Activated CD4-positive, alpha-beta T cell treated with anti-CD3 and anti-CD28 coated beads, Interleukin-2, amount 10 ng/mL, durations not matched to agents 7 days and 5 days (primary cell): ENCODE measurements around the gene ZDHHC8. TPM values are rescaled to one million over a fixed set of nuclear protein-coding genes. Genes with fewer than 3 reads are reported as not detected.

Experiments
- CTCF ChIA-PET: fragments of 350-600 bp; sonication (Branson Sonifier 250); formaldehyde crosslinking; loops from one replicate; lab custom pipeline; 2021; ENCODE audit warnings: antibody characterized with exemption; lab: Charles Lee
- POLR2A ChIA-PET: fragments of 350-600 bp; sonication (Branson Sonifier 250); formaldehyde crosslinking; loops from one replicate; lab custom pipeline; 2021; ENCODE audit warnings: antibody characterized with exemption; lab: Charles Lee
- DNase-seq: peaks from one replicate; pipeline ENCODE4 v3.0.0-alpha.2; 2020
- H3K27ac Mint-ChIP-seq: one replicate; pipeline ENCODE4 v1.8.0; 2021; ENCODE audit warnings: mild to moderate bottlenecking, moderate library complexity, mixed read lengths
- H3K27me3 Mint-ChIP-seq: one replicate; pipeline ENCODE4 v1.8.0; 2021; ENCODE audit warnings: mixed read lengths
- H3K36me3 Mint-ChIP-seq: one replicate; pipeline ENCODE4 v1.8.0; 2021; ENCODE audit warnings: low read depth, mixed read lengths
- H3K4me1 Mint-ChIP-seq: one replicate; pipeline ENCODE4 v1.8.0; 2021; ENCODE audit warnings: mixed read lengths
- H3K4me3 Mint-ChIP-seq: one replicate; pipeline ENCODE4 v1.8.0; 2021; ENCODE audit warnings: mild to moderate bottlenecking, moderate library complexity, mixed read lengths
- H3K9me3 Mint-ChIP-seq: one replicate; pipeline ENCODE4 v1.8.0; 2021; ENCODE audit warnings: mixed read lengths
- total RNA-seq, 2 experiments: library from RNA; stranded (reverse); gene quantifications; one replicate each; pipeline ENCODE4 v1.2.3, GENCODE V29; 2021

Gene ZDHHC8
- total RNA-seq, 2 experiments from 2014 or later = 57.9 to 58.9 TPM

DNA sequence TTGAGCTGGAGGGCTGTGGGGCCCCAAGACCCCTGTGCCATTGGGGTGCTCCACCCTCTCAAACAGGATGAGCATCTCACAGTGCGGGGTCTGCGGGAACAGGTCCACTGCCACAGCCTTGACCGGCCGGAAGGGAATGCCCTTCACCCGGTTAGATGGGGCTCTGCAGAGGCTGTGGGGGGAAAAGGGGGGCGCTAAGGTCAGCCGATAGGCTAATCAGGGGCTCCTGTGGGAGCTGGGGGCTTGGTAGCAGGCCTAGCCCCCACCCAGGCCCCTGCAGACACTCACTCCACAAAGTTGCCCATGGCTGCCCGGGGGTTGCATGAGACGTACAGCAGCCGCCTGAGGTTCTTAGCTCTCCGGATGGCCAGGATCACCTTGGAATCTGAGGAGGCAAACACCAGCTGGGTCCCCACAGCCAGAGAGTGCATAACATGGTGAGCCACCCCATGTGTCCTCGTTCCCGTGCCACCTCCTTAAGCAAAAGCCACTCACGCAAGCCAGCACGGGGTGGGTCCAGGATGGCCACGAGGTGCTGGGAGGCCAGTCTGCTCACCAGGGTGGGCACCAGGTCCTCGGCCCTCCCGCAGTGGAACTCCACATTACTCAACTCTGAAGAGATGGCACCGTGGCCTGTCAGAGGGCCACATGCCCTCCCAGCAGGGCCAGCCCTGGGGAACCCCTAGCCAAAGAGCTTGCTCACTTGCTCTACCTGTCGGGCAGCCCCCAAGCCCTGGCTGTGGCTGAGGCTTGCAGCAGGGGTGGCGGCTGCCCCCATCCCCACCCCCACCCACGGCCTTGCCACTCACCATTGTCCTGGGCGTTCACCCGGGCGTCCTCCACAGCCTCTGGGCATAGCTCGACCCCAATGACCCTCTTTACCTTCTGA is 18.7 kb upstream of the ZDHHC8 start:
- Mint-ChIP-seq H3K27me3 (no peaks in the 10 kb centered on the region), H3K9me3 (no peaks in the 10 kb centered on the region), H3K36me3 (peaks cover 25% of the 10 kb centered on the region), H3K27ac (peak overlapping the region; percentile 25), H3K4me1 (peaks cover 29% of the 10 kb centered on the region), H3K4me3 (no peak overlapping the region)
- ChIA-PET CTCF (interaction anchor here (1.7 kb wide), 1 partner anchor 12 kb away, joined by 4 read pairs; no protein-coding TSS in a partner anchor), POLR2A (no interaction called here)
- no peak for DNase-seq

DNA sequence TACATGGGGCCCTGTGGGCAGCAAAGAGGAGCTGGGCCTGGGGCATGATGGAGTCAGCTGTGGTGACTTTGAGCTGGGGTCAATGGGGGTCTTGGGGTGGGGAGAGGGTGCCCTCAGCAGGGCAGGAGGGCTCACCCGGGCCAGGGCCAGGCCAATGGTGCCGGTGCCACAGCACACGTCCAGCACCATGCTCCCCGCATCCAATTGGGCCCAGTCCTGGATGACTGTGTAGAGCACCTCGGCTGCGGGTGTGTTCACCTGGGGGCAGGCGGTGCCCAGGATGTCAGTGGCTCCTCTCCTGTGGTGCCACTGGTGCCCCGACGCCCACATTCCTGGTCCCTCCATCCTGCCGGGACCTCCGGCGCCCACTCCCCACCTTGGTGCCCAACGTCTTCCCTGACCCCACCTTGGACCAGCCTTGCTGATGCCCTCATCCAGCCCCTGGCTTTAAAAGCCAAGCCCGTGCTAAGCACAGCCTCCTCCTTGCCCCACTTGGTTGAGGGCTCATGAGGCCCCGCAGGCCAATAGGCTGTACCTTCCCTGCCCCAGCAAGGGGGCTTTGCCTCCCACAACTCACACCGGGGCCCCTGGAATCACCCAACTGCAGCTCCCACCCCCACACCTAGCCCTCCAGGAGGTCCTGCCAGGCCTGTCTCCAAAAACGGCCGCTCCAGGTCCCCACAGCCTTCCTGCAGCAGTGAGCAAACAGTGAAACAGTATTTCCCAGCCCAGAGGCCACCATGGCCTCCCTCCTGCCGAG is 17.9 kb upstream of the ZDHHC8 start:
- no peaks in the 10 kb centered on the region for H3K27me3 Mint-ChIP-seq
- no peak overlapping the region for H3K4me3 Mint-ChIP-seq
- CTCF ChIA-PET = interaction anchor here (1.7 kb wide), 1 partner anchor 13 kb away, joined by 4 read pairs; no protein-coding TSS in a partner anchor

DNA sequence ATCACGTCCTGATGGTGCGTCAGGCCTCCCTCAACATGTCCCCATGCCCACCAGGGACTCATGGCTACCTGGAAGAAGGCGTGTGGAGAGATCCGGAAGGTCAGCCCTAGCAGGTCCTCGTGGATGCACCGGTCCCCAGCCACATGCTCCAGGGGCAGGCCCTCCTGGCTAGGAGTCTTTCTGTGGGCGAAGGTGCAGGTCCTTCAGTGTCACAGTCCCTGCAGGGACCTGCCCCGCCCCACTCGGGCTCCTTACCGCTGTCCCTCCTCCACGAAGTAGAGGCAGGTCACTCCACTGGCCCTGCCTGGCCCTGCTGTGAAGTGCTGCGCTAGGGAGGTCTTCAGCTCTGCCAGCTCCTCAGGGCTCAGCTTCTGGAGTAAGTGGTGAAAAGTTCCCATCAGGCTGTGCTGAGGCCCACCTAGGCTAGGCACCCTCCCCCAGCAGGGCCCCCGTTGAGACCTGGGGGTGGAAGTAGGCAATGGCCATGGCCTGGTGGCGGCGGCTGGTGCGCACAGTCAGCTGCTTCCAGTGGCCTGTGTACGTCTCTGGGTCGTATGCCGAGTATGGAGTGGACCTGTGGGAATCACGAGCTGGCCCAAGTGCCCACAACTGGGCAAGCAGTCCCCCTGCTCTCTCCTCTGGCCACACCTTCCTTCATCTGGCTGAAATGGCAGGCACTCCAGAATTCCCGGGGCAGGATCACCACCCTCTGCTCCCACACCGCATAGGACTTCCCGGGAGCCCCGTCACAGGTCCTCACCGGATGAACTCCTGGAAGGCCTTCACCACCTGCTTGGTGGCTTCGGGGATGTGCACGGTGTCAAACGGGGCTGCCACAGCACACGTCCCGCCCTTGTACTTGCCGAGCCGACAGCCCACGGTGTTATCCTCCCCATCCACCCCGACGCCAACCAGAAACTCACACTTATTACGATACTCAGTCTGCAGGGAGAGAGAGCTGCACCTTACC is 16.8 kb upstream of the ZDHHC8 start:
- POLR2A ChIA-PET = no interaction called here

More for the DNA sequence above, 17.9 kb upstream of the ZDHHC8 start:
- POLR2A ChIA-PET = no interaction called here
- Mint-ChIP-seq H3K9me3 (no peaks in the 10 kb centered on the region), H3K36me3 (peaks cover 30% of the 10 kb centered on the region), H3K4me1 (peaks cover 32% of the 10 kb centered on the region), H3K27ac (peak overlapping the region; percentile 36)
- no peak for DNase-seq

DNA sequence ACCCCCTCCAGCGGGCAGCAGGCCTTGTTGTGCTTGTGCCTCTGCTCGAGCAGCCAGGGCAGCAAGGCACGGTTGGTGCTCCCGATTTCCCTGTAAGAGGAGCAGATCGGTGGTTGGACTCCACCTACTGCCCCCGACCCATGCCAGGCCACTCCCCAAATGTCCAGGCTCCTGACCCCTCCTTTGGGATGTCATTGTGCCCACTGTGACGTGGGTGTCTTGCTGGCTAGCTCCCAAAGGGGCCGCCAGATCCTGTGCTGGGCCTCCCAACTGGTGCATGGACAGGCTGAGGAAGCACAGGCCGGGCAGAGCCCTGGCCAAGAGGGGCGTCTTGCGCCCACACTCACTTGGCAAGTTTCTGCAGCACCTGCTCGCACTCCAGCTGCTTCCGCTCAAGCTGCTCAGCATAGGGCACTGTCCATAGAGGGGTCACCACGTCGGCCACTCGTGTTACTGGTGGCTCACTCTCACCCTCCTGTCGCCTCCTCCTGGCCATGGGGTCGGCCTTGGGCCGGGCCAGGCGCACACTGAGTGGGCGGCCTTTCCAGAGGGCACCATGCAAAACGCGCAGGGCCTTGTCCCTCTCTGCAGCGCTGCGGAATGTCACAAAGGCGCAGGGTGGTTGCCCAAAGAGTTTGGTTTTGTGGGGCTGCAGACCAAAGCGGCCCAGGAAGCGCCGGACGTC is 15.8 kb upstream of the ZDHHC8 start, which contains the start of gene RANBP1:
TSS of gene RANBP1 (plus strand) at position 414 of the 685 bp plus-strand sequence. CDS start at position 495, 81 bp downstream.
- POLR2A ChIA-PET = interaction anchor here (0.5 kb wide), 1 partner anchor 15 kb away, joined by 3 read pairs; no protein-coding TSS in a partner anchor
- peak within 1 kb of the TSS; percentile 91 for H3K4me3 Mint-ChIP-seq
- CTCF ChIA-PET = interaction anchor here (1.0 to 2.9 kb wide), 2 partner anchors 20 to 31 kb away, joined by 3 to 9 read pairs; no protein-coding TSS in a partner anchor
- H3K27ac Mint-ChIP-seq = peak within 1 kb of the TSS; percentile 97
- no peaks in the 10 kb centered on the region for H3K27me3 Mint-ChIP-seq
- H3K4me1 Mint-ChIP-seq = peaks cover 46% of the 10 kb centered on the region
- H3K36me3 Mint-ChIP-seq = peaks cover 44% of the 10 kb centered on the region
- H3K9me3 Mint-ChIP-seq = no peaks in the 10 kb centered on the region
- DNase-seq = no peak

More for the DNA sequence above, 16.8 kb upstream of the ZDHHC8 start:
- no peaks in the 10 kb centered on the region for H3K27me3 Mint-ChIP-seq
- H3K27ac Mint-ChIP-seq = peak overlapping the region; percentile 80
- CTCF ChIA-PET = interaction anchor here (2.9 kb wide), 1 partner anchor 19 kb away, joined by 9 read pairs; no protein-coding TSS in a partner anchor
- H3K9me3 Mint-ChIP-seq = no peaks in the 10 kb centered on the region
- H3K36me3 Mint-ChIP-seq = peaks cover 38% of the 10 kb centered on the region
- no peak for DNase-seq
- H3K4me3 Mint-ChIP-seq = peak overlapping the region; percentile 91
- peaks cover 42% of the 10 kb centered on the region for H3K4me1 Mint-ChIP-seq

DNA sequence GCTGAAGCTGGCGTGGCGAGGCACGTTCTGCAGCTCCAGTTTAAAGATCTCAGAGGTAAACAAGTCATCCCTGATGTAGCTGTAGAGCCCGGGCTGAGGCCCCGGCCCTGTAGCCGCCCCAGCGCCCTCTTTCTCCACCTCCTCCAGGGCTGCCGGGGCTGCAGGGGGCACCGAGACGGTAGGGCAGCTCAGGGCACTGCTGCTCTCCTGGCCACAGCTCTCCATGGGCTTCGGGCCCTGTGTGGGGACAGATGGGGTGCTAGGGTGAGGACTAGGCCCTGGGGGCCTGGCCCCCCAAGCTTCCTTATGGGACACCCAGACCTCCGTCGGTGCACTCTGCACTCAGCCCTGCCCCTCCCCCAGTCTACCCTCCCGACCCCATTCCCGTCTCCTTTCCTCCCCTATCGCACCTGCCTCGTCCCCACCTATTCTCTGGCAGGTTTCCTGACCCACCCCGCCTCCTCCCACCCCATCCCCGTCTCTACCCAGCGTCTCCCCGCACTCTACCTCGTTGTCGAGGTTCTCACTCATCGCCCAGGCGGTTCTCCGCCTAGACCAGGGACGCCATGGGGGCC is 15.1 kb upstream of the ZDHHC8 start:
- Mint-ChIP-seq H3K4me3 (peak overlapping the region; percentile 91), H3K36me3 (peaks cover 41% of the 10 kb centered on the region), H3K9me3 (no peaks in the 10 kb centered on the region), H3K4me1 (peaks cover 41% of the 10 kb centered on the region), H3K27ac (peak overlapping the region; percentile 97), H3K27me3 (no peaks in the 10 kb centered on the region)
- ChIA-PET POLR2A (interaction anchor here (0.5 to 0.6 kb wide), 2 partner anchors 15 to 261 kb away, joined by 3 read pairs; no protein-coding TSS in a partner anchor), CTCF (interaction anchor here (1.0 to 2.9 kb wide), 3 partner anchors 20 to 40 kb away, joined by 3 to 9 read pairs (median 3); no protein-coding TSS in a partner anchor)
- DNase-seq = no peak

DNA sequence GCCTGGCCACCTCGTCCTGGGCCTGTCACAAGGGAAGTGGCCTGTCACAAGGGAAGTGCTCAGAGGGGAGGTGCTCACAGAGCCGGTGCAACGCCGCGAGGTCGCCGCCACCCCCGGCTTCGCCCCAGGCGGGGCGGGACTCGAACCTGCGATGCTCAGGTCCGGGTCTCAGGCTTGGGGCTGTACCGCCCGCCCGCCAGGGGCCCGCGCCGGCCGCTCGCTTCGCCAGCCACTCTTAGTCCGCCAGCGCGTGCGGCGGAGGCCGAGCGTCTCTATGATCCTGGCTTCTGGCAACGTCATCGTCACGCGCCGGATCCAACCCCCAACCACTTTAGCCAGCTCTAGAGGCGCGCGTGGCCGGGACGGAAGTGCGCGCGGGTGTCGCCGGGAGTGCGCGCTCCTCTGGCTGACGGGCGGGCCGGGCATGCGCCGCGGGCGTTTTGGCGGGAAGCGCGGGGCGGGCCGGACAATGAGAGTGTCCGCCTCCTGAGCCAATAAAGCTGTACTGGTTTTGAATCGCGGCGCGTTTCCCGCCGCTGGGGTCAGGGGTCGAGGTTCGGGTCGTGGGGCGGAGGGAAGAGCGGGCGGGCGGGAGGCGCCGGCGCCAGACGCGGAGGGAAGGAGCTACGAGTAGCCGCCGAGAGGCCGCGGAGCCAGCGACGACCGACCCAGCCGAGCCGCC is 14.5 kb upstream of the ZDHHC8 start, which contains the start of gene TRMT2A:
TSS of gene TRMT2A (minus strand) at position 276 of the 682 bp plus-strand sequence. CDS start 320 bp downstream, outside the sequence.
- no peaks in the 10 kb centered on the region for H3K27me3 Mint-ChIP-seq
- H3K27ac Mint-ChIP-seq = peak within 1 kb of the TSS; percentile 97
- H3K36me3 Mint-ChIP-seq = peaks cover 45% of the 10 kb centered on the region
- H3K9me3 Mint-ChIP-seq = no peaks in the 10 kb centered on the region
- DNase-seq = peak; percentile 96
- POLR2A ChIA-PET = interaction anchor here (0.6 kb wide), 1 partner anchor 262 kb away, joined by 3 read pairs; no protein-coding TSS in a partner anchor
- CTCF ChIA-PET = interaction anchor here (0.9 to 2.9 kb wide), 3 partner anchors 8 to 40 kb away, joined by 3 to 9 read pairs (median 3); no protein-coding TSS in a partner anchor
- peak within 1 kb of the TSS; percentile 91 for H3K4me3 Mint-ChIP-seq
- peaks cover 40% of the 10 kb centered on the region for H3K4me1 Mint-ChIP-seq

DNA sequence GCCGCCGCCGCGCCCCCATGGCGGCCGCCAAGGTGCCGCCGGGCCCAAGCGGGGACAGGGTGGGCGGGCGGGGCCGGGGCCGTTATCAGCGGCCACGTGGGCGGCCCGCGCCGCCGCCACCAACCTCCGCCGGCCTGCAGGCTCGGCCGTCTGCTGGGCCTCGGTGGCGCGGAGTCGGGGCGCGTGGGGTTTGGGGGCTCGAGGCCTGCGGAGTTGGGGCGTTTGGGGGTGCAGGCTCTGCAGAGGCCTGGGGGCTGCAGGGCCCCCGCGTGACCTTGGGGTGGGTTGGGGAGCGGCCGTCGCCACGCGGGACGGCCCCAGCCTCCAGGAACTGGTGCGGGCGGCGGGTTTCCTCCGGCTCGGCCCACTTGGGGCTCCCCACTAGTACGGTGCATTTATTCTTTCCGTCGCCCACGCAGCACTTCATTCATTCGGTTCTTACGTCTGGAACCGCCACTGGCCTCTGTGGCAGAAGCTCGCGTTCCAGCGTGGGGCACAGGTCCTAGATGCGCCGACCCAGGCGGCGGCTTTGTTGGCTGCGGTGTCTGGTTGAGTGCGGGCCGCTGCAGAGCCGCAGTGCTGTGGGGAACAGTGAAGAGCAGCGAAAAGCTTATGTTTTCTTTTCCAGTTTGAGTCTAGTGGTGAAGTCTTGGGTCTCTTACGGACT is 13.8 kb upstream of the ZDHHC8 start:
- Mint-ChIP-seq H3K36me3 (peaks cover 49% of the 10 kb centered on the region), H3K27me3 (no peaks in the 10 kb centered on the region), H3K4me1 (peaks cover 43% of the 10 kb centered on the region), H3K4me3 (peak overlapping the region; percentile 91), H3K9me3 (no peaks in the 10 kb centered on the region), H3K27ac (peak overlapping the region; percentile 90)
- peak; percentile 51 for DNase-seq
- POLR2A ChIA-PET = no interaction called here
- CTCF ChIA-PET = interaction anchor here (0.6 to 2.9 kb wide), 5 partner anchors 9 to 198 kb away, joined by 3 to 9 read pairs (median 3); no protein-coding TSS in a partner anchor

DNA sequence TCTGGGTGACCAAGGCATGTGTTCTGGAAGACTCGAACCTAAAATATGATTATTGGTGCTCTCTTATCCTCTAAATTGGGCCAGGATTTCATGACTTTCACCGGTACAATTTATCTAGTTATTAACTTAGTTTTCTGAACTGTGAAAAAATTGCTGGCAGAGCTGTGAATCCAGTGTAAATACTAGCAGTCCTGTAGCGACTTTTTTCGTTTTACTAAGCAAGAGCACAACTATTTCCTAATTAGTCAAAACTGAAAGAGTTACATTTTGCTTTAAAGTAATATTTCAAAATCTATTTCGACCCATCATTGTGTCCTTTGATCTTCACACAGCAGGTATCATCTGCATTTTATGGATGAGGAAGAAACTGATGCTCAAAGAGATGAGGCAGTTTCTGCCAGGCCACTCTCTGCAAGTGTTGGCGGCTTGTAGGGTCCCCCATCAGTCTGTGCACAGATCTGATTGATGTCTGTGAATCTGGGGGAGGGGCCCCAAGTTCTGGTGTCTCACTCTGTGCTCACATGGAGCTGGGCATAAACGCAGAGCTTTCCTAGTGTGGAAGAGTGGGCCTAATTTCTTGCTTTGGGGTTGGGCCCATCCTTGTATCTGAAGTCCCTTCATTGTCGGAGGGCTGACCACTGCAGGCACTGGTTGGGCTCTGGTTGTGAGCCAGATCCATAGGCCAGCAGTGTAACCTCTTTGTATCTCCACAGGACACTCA is 13.1 kb upstream of the ZDHHC8 start:
- Mint-ChIP-seq H3K27ac (peak overlapping the region; percentile 90), H3K27me3 (no peaks in the 10 kb centered on the region), H3K36me3 (peaks cover 49% of the 10 kb centered on the region), H3K9me3 (no peaks in the 10 kb centered on the region), H3K4me3 (peak overlapping the region; percentile 91), H3K4me1 (peaks cover 43% of the 10 kb centered on the region)
- ChIA-PET POLR2A (no interaction called here), CTCF (interaction anchor here (0.6 to 1.1 kb wide), 2 partner anchors 11 to 197 kb away, joined by 3 read pairs; no protein-coding TSS in a partner anchor)
- no peak for DNase-seq

DNA sequence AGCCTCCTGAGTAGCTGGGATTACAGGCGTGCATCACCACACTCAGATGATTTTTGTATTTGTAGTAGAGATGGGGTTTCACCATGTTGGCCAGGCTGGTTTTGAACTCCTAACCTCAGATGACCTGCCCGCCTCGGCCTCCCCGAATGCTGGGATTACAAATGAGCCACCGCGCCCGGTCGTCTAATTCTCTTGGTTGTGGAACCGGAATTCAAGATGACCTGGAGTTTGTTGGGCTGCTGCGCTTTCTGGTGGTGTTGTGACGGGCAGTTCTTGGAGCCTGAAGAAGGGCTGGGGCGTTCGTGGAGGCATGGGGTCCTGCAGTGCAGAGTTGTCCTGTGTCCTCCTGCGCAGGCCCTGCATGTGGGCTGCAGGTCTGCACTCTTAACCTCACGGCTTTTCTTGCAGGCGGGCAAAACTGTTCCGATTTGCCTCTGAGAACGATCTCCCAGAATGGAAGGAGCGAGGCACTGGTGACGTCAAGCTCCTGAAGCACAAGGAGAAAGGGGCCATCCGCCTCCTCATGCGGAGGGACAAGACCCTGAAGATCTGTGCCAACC is 9.7 kb upstream of the ZDHHC8 start:
- peaks cover 30% of the 10 kb centered on the region for H3K4me1 Mint-ChIP-seq
- no peak overlapping the region for H3K4me3 Mint-ChIP-seq
- no peak for DNase-seq
- POLR2A ChIA-PET = no interaction called here
- H3K36me3 Mint-ChIP-seq = peaks cover 39% of the 10 kb centered on the region
- H3K9me3 Mint-ChIP-seq = no peaks in the 10 kb centered on the region
- CTCF ChIA-PET = interaction anchor here (0.6 kb wide), 1 partner anchor 647 kb away, joined by 4 read pairs; no protein-coding TSS in a partner anchor
- H3K27me3 Mint-ChIP-seq = no peaks in the 10 kb centered on the region
- H3K27ac Mint-ChIP-seq = peak overlapping the region; percentile 31
